ENCODE results near the gene MRGPRX1. TPM values are rescaled to one million over a fixed set of nuclear protein-coding genes. Genes with fewer than 3 reads are reported as not detected.

Gene MRGPRX1
- total RNA-seq: under 1 TPM in 2 of 8 experiments, not detected in 6; 0.18 to 0.57 TPM

DNA sequence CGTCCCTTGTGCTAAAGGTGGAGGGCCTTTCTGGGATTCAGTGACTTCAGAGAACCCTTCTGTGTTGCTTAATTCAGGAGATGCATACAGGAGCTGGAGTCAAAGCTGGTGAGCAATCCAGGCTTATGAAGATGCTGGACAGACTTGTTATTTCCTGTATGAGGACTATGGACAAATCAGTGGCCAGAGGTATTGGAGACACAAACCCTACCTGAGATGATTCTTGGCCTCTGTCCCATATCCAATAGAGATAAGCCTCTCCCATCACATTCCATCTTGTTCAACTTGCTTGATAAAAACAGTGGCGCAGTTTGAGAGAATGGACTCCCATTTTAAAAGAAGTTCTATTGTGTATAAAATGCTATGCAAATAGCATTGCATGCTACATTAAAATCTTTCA, at the start of gene MRGPRX1:
MRGPRX1 (minus strand) TSS at position 101 of the 400 bp plus-strand sequence. CDS start 4,630 bp downstream, outside the sequence.
- H3K4me1 ChIP-seq (replicated peaks in 1 of 2): no peaks in the 10 kb centered on the region
- no peak within 1 kb of the TSS for H3K4me3 ChIP-seq
- in situ Hi-C loops (cut with MboI; ENCODE audit: low pct_unique_long_range_greater_than_20kb in 2 of 9, low sequenced_read_pairs in 9 of 9, unreplicated experiment in 9 of 9): loop anchor here in 1 of 9 experiments (25.0 kb wide), 1 partner anchor 102 kb away; no protein-coding TSS in a partner anchor
- 7 to 100% (median 70%) methylated on average over 1 to 2 of the region's 2 CpGs; no CpG with 5 or more reads in 3 of the 10 experiments for WGBS, 10 experiments
- H3K27ac ChIP-seq: no peak within 1 kb of the TSS
- no peak for ATAC-seq (replicated peaks in 6 of 8)

- H3K4me1 ChIP-seq (replicated peaks in 1 of 2): no peaks in the 10 kb centered on the region
- in situ Hi-C loops (cut with MboI; ENCODE audit: low pct_unique_long_range_greater_than_20kb in 2 of 9, low sequenced_read_pairs in 9 of 9, unreplicated experiment in 9 of 9): no loop called here
- H3K27ac ChIP-seq: no peak overlapping the region
- no peak overlapping the region for H3K4me3 ChIP-seq
- WGBS, 10 experiments: 26 to 92% (median 79%) methylated on average over 5 to 9 of the region's 9 CpGs
- ATAC-seq (replicated peaks in 6 of 8): no peak
Observed at GRCh38 chr11:18987454-18988231, 48.4 kb upstream of the MRGPRX1 start.

DNA sequence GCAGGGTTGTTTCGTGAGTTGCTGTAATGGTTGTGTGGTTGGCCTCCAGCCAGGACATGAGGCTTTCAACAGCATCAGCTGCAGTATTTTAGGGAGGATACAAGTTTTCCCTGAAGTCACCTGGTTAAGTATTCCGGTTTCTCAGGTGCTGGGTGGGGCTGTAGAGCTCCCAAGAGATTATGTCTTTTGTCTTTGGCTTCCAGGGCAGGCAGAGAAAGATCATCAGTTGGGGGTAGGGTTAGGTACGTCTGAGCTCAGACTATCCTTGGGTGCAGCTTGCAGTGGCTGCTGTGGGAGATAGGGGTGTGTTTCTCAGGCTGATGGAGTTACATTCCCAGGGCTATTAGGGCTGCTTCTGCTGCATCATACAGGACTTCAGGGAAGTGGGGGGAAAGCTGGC, 47.5 kb upstream of the MRGPRX1 start:
- H3K4me3 ChIP-seq: no peak overlapping the region
- 0 to 83% (median 36%) methylated on average over 1 to 3 of the region's 3 CpGs; no CpG with 5 or more reads in 4 of the 10 experiments for WGBS, 10 experiments
- in situ Hi-C loops (cut with MboI; ENCODE audit: low pct_unique_long_range_greater_than_20kb in 2 of 9, low sequenced_read_pairs in 9 of 9, unreplicated experiment in 9 of 9): no loop called here
- no peaks in the 10 kb centered on the region for H3K4me1 ChIP-seq (replicated peaks in 1 of 2)
- no peak overlapping the region for H3K27ac ChIP-seq
- no peak for ATAC-seq (replicated peaks in 6 of 8)

- Histone ChIP-seq H3K4me1 (replicated peaks in 1 of 2) (no peaks in the 10 kb centered on the region), H3K27ac (no peak overlapping the region), H3K4me3 (no peak overlapping the region)
- WGBS, 10 experiments: 0 to 80% (median 66%) methylated on average over 3 to 4 of the region's 4 CpGs
- no peak for ATAC-seq (replicated peaks in 6 of 8)
- in situ Hi-C loops (cut with MboI; ENCODE audit: low pct_unique_long_range_greater_than_20kb in 2 of 9, low sequenced_read_pairs in 9 of 9, unreplicated experiment in 9 of 9): no loop called here
Observed at GRCh38 chr11:18981897-18982296, 42.7 kb upstream of the MRGPRX1 start.

- Histone ChIP-seq H3K4me3 (no peak overlapping the region), H3K4me1 (replicated peaks in 1 of 2) (no peaks in the 10 kb centered on the region), H3K27ac (no peak overlapping the region)
- WGBS, 10 experiments: 0 to 92% (median 47%) methylated on average over 1 of the region's 1 CpG; no CpG with 5 or more reads in 2 of the 10 experiments
- no peak for ATAC-seq (replicated peaks in 6 of 8)
- in situ Hi-C loops (cut with MboI; ENCODE audit: low pct_unique_long_range_greater_than_20kb in 2 of 9, low sequenced_read_pairs in 9 of 9, unreplicated experiment in 9 of 9): no loop called here
Observed at GRCh38 chr11:18974192-18974591, 35.0 kb upstream of the MRGPRX1 start.

DNA sequence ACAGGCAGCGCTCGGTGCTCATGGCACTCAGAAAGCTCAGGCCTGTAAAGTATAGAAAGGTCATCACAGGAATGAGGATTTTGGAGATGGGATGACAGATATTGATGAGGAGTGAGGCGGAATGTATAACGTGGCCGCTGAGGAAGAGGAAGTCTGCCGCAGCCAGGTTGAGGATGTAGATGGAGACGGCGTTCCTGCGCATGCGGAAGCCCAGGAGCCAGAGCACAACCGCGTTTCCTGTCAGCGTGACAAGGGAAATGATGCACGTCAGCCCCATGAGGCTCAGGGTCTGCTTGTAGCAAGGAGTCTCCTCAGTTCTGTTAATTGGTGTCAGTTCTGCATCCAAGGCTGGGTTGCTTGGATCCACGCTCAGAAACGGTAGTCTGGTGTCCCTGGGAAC, 33.1 kb upstream of the MRGPRX1 start:
- in situ Hi-C loops (cut with MboI; ENCODE audit: low pct_unique_long_range_greater_than_20kb in 2 of 9, low sequenced_read_pairs in 9 of 9, unreplicated experiment in 9 of 9): no loop called here
- Histone ChIP-seq H3K27ac (no peak overlapping the region), H3K4me3 (no peak overlapping the region), H3K4me1 (replicated peaks in 1 of 2) (no peaks in the 10 kb centered on the region)
- no peak for ATAC-seq (replicated peaks in 6 of 8)
- WGBS, 10 experiments: 0 to 100% (median 41%) methylated on average over 1 to 12 of the region's 16 CpGs; no CpG with 5 or more reads in 3 of the 10 experiments

DNA sequence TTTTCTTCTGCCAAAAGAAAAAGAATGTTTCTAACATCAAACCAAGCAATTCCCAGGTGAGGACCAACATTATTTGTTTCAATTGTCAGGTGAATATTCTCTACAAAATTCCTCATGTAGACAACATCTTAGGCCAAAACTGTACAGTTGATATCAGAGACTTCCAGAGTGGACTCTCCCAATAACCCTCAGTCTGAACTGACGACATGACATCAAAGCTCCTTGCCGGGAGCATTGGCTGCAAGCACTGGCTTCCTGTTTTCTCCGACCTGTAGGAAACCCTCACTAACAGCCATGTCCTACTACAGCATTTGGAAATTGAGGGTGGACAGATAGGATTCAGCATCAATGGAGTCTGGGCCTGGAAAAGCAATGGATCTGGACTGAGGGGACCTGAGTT, 30.5 kb upstream of the MRGPRX1 start:
- Histone ChIP-seq H3K27ac (no peak overlapping the region), H3K4me1 (replicated peaks in 1 of 2) (no peaks in the 10 kb centered on the region), H3K4me3 (no peak overlapping the region)
- 26 to 80% methylated on average over 1 to 3 of the region's 3 CpGs; no CpG with 5 or more reads in 8 of the 10 experiments for WGBS, 10 experiments
- ATAC-seq (replicated peaks in 6 of 8): no peak
- in situ Hi-C loops (cut with MboI; ENCODE audit: low pct_unique_long_range_greater_than_20kb in 2 of 9, low sequenced_read_pairs in 9 of 9, unreplicated experiment in 9 of 9): no loop called here

GRCh38 chr11:18958221-18958910, 19.2 kb upstream of the MRGPRX1 start:
- 0 to 89% (median 40%) methylated on average over 1 of the region's 1 CpG; no CpG with 5 or more reads in 3 of the 10 experiments for WGBS, 10 experiments
- no peak for ATAC-seq (replicated peaks in 6 of 8)
- H3K27ac ChIP-seq: no peak overlapping the region
- H3K4me1 ChIP-seq (replicated peaks in 1 of 2): no peaks in the 10 kb centered on the region
- no peak overlapping the region for H3K4me3 ChIP-seq
- in situ Hi-C loops (cut with MboI; ENCODE audit: low pct_unique_long_range_greater_than_20kb in 2 of 9, low sequenced_read_pairs in 9 of 9, unreplicated experiment in 9 of 9): no loop called here

- H3K27ac ChIP-seq: no peak overlapping the region
- no peaks in the 10 kb centered on the region for H3K4me1 ChIP-seq (replicated peaks in 1 of 2)
- in situ Hi-C loops (cut with MboI; ENCODE audit: low pct_unique_long_range_greater_than_20kb in 2 of 9, low sequenced_read_pairs in 9 of 9, unreplicated experiment in 9 of 9): no loop called here
- no peak for ATAC-seq (replicated peaks in 6 of 8)
- WGBS, 10 experiments: 17 to 100% (median 81%) methylated on average over 1 to 10 of the region's 16 CpGs; no CpG with 5 or more reads in 2 of the 10 experiments
- H3K4me3 ChIP-seq: no peak overlapping the region
Observed at GRCh38 chr11:18956630-18957029, 17.4 kb upstream of the MRGPRX1 start.

GRCh38 chr11:18936002-18936673, 3.1 kb downstream of the MRGPRX1 start:
- Histone ChIP-seq H3K4me1 (replicated peaks in 1 of 2) (no peaks in the 10 kb centered on the region), H3K27ac (no peak overlapping the region), H3K4me3 (no peak overlapping the region)
- 18 to 93% (median 70%) methylated on average over 2 to 5 of the region's 5 CpGs for WGBS, 10 experiments
- in situ Hi-C loops (cut with MboI; ENCODE audit: low pct_unique_long_range_greater_than_20kb in 2 of 9, low sequenced_read_pairs in 9 of 9, unreplicated experiment in 9 of 9): loop anchor here in 1 of 9 experiments (25.0 kb wide), 1 partner anchor 99 kb away; no protein-coding TSS in a partner anchor
- no peak for ATAC-seq (replicated peaks in 6 of 8)

DNA sequence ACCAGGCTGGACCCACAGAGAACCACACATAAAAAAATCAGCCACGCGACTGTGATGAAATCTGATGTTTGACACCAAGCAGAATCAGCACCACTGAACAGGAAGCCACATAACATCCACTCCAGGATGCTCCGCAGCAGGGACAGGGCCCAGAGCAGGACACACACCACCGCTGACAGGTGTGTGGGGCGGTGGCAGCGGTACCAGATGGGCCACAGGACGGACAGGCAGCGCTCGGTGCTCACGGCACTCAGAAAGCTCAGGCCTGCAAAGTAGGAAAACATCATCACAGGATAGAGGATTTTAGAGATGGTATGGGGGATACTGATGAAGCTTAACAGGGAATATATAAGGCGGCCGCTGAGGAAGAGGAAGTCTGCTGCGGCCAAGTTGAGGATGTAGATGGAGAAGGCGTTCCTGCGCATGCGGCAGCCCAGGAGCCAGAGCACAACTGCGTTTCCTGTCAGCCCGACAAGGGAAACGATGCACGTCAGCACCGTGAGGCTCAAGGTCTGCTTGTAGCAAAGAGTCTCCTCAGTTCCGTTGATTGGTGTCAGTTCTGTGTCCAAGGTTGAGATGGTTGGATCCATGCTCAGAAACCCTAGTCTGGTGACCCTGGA, 4.9 kb downstream of the MRGPRX1 start:
- 39 to 100% (median 80%) methylated on average over 1 to 22 of the region's 22 CpGs; no CpG with 5 or more reads in 1 of the 10 experiments for WGBS, 10 experiments
- no peak for ATAC-seq (replicated peaks in 6 of 8)

DNA sequence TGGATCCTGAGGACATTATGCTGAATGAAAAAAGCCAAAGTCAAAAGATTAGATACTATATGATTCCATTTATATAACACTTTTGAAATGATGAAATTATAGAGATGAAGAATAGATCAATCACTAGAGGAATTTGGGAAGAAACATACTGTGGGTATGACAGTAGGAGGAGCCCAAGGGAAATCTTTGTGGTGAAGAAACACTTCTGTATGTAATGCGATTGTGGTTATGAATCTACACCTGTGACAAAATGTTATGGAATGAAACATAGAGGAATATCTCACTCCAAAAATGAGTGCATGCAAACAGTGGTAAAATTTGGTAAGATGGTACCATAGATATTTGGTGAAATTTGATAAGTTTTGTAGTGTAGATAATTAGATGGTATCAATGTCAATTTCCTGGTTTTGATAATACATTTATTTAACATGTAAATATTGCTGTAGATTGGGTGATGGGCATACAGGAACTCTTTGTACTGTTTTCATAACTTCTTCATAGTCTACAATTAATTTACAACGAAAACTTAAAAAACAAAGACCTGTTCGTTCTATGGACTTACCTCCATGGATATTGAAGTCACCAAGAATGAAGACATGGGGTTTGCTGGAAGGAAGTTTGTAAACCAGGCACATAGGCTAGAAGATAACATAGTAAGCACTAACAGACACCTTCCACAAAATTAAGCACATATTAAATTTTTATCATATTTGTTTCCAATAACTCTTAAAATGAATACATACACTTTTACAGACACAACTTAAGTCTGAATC, 11.5 kb downstream of the MRGPRX1 start:
- Histone ChIP-seq H3K27ac (no peak overlapping the region), H3K4me3 (no peak overlapping the region), H3K4me1 (replicated peaks in 1 of 2) (no peaks in the 10 kb centered on the region)
- ATAC-seq (replicated peaks in 6 of 8): no peak
- WGBS, 10 experiments: 8 to 100% (median 75%) methylated on average over 1 to 3 of the region's 3 CpGs; no CpG with 5 or more reads in 1 of the 10 experiments
- in situ Hi-C loops (cut with MboI; ENCODE audit: low pct_unique_long_range_greater_than_20kb in 2 of 9, low sequenced_read_pairs in 9 of 9, unreplicated experiment in 9 of 9): loop anchor here in 1 of 9 experiments (25.0 kb wide), 1 partner anchor 90 kb away; no protein-coding TSS in a partner anchor

More for the DNA sequence above, 4.9 kb downstream of the MRGPRX1 start:
- in situ Hi-C loops (cut with MboI; ENCODE audit: low pct_unique_long_range_greater_than_20kb in 2 of 9, low sequenced_read_pairs in 9 of 9, unreplicated experiment in 9 of 9): loop anchor here in 1 of 9 experiments (25.0 kb wide), 1 partner anchor 97 kb away; no protein-coding TSS in a partner anchor
- no peaks in the 10 kb centered on the region for H3K4me1 ChIP-seq (replicated peaks in 1 of 2)
- H3K4me3 ChIP-seq: no peak overlapping the region
- no peak overlapping the region for H3K27ac ChIP-seq
